Measurements from ENCODE around the gene MAGEA9.

- TF ChIP-seq CTCF (IDR thresholded peaks at IDR 0.05; ENCODE audit: low read length) (no peak), EZH2 (IDR thresholded peaks at IDR 0.05; ENCODE audit: borderline replicate concordance, low read length) (no peak)
Measured at GRCh38 chrX:149827254-149827653, 45.5 kb downstream of the MAGEA9 start.
